Skin epidermis (tissue), 12 donors: ENCODE measurements around the gene SH3GLB2.

ENCODE experiments used
- H3K27ac ChIP-seq, 21 experiments: fragments of 200-600 bp; sonication (generic) in 11 of 21; one replicate each; pipeline ENCODE4 v1.5.0; 2020; ENCODE audit warnings: mild to moderate bottlenecking in 3 of 21, inconsistent platforms in 2 of 21, moderate library complexity in 2 of 21
- H3K4me3 ChIP-seq, 7 experiments: fragments of 200-600 bp; sonication (generic) in 2 of 7; one replicate each; pipeline ENCODE4 v1.5.0; 2020; ENCODE audit warnings: inconsistent platforms in 2 of 7, mild to moderate bottlenecking in 2 of 7, moderate library complexity in 1 of 7

SH3GLB2 gene

DNA sequence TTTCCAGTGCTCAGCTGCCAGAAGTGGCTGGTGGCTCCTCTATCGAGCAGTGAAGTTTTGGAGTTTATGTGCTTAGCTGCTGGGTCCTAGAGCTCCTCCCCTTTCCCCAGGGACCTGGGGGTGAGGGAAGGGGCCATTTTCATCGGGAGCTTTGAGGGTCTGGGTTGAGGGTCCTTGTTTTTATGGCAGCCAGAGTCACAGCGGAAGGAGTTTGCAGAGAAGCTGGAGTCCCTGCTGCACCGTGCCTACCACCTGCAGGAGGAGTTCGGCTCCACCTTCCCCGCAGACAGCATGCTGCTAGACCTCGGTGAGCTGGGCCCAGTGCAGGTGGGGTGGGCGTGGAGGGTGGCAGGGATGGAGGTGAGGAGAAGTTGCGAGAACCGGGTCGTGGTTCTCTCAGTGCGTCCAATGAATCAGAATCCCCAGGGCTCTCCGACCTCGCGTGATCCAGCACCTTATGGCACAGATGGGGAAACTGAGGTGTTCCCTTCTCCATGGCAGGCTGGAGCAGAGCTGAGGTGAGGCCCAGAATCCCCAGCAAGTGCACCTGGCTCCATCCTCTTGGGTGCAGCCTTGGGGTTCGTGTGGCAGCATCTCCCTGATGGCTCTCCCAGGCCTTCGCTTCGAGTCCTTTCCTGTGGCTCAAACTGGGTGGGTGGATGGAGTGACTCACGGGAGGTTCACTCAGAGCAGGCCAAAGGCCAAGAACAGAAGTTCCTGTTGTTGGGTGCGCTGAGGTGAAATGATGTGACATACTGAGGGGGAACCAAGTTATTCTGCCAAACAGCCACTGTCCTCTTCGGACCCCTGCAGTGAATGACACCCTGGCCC is 31.0 kb upstream of the SH3GLB2 start:
- Histone ChIP-seq H3K4me3 (no peak overlapping the region), H3K27ac (no peak overlapping the region)

GRCh38 chr9:129054163-129054851 is 26.2 kb upstream of the SH3GLB2 start:
- H3K27ac ChIP-seq: no peak overlapping the region
- no peak overlapping the region for H3K4me3 ChIP-seq

DNA sequence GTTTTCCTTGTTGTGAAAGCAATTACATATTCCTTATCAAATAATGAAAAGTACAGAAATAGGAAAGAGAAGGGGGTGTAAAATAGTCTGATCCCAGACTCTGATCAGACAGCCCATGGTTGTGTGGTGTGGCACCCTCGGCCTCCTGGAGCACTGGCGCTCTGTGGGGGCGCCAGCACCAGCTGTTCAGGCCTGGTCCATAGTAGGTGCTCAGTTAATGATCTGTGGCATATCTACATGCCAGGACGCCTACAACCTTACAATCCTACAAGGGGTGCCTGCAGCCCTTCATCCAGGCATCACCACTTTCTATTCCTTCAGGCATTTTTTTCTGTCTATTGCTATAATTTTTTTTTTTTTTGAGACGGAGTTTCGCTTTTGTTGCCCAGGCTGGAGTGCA is 24.9 kb upstream of the SH3GLB2 start:
- H3K27ac ChIP-seq: peak overlapping the region in 1 of 21 experiments; percentile 34
- H3K4me3 ChIP-seq: no peak overlapping the region

- H3K4me3 ChIP-seq: no peak overlapping the region
- H3K27ac ChIP-seq: peak overlapping the region in 2 of 21 experiments; percentile 34 to 56
Observed at GRCh38 chr9:129052592-129052991, 24.5 kb upstream of the SH3GLB2 start.

- Histone ChIP-seq H3K4me3 (no peak overlapping the region), H3K27ac (no peak overlapping the region)
Observed at GRCh38 chr9:129042016-129042415, 13.9 kb upstream of the SH3GLB2 start.

DNA sequence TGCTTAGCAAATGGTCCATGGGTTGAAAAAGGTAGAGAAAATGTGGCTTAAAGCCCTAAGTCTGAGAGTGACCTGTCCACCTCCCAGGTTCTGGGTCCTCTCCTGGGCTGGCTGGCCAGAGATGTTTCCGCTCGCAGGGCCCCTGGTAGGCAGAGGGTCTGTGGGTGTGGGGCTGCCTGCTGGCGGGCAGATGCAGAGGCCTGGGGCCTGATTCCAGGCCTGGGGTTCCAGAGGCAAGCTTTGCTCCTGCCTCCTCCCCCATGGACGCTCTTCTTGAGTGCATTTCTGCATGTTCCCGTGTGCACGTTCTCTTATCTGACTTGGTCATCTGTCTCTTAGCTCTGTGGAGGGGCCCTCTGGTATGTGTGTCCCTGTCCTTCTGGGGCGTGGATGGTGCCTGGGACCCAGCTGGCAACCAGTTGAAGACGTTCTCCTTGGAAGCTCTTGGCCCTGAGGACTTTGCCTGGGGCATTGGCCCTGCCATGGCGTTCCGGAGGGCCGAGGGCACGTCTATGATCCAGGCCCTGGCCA is 12.0 kb upstream of the SH3GLB2 start:
- Histone ChIP-seq H3K27ac (no peak overlapping the region), H3K4me3 (no peak overlapping the region)

DNA sequence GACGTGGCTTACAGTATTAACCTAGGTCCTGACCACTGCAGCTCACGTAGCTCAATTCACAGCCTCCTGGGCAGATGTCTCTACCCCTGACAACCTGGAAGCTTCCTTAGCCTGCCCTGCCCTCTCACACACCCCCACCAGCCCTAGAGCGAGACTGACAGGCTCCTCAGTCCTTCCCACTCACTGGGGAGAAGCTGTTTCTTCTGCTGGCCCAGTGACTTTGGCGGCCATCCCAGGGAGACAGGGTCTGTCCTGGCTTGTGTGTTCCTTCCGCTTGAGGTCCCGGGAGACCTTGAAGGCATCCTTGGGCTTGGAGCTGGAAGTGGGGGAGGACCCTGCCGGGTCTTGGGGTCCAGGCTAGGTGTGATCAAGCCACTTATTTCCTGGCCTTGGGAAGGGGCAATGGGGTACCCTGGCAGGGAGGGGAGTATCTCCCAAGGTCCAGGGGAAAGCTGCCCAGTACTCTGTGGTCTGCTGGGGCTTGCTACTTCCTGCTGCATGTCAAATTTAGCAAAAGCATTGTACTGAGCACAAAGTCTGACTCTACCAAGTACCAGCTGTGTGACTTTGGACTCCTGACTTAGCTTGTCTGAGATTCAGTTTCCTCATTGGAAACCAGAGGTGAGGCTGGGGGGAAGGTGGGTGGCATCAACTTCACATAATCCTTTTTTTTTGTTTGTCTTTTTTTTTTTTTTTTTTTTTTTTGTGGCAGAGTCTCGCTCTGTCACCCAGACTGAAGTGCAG is 10.2 kb upstream of the SH3GLB2 start:
- Histone ChIP-seq H3K4me3 (peak overlapping the region in 2 of 7 experiments; percentile 94 to 98), H3K27ac (peak overlapping the region in 11 of 21 experiments; percentile 26 to 87 (median 77))

DNA sequence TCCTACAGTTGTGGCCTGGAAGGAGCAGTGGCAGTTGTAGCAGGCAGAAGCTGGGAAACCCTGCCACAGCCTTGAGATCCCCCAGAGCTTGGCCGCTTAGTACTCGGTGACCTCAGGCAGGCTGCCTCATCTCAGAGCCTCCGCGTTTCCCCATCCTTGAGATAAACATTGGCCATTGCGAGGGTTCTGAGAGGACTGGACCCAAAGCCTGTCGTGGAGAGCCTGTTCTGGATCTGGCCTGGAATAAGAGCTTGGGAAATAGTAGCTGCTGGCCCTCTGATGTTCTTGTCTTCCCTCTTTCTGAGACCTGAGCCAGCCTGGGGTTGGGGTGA is 9.6 kb upstream of the SH3GLB2 start:
- peak overlapping the region in 6 of 7 experiments; percentile 55 to 99 (median 92) for H3K4me3 ChIP-seq
- peak overlapping the region in 11 of 21 experiments; percentile 26 to 87 (median 78) for H3K27ac ChIP-seq

- peak overlapping the region in 20 of 21 experiments; percentile 35 to 89 (median 78) for H3K27ac ChIP-seq
- H3K4me3 ChIP-seq: peak overlapping the region; percentile 55 to 99 (median 89)
Observed at GRCh38 chr9:129036923-129037766, 9.0 kb upstream of the SH3GLB2 start.

DNA sequence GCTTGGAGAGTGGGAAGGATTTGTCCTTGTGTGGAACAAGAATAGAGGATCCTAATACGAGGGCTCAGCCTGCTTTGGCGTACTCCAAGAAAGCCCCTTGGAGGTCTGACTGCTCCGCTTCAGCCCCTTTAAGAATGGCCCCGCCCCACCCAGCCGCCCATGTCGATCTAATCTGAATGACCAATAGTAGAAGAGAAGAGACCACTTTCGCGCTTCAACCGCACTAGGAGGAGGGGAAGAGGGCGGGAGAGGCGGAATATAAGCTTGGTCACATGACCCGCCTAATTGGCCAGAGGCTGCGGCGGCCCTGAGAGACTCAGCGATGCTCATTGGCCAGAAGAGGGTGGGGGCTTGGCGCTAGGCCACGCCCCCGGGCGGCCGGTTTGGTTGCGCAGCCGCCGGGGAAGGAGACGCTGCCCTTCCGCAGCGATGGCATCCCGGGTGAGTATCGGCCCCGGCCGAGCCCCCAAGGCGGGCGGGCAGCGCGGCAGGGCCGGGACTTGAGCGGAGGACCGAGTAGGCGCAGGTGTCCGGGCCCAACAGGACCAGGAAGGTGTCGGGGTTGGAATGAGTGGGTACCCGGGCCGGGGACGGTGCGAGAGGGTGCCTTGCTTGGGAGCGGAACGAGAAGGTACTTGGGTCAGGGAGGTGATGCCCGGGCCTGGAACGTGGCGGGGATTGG is 8.3 kb upstream of the SH3GLB2 start, which contains the start of gene MIGA2:
MIGA2 (plus strand) TSS at position 386 of the 682 bp plus-strand sequence. CDS start 3,969 bp downstream, outside the sequence.
- Histone ChIP-seq H3K27ac (peak within 1 kb of the TSS in 20 of 21 experiments; percentile 62 to 89 (median 80)), H3K4me3 (peak within 1 kb of the TSS; percentile 55 to 99 (median 89))

DNA sequence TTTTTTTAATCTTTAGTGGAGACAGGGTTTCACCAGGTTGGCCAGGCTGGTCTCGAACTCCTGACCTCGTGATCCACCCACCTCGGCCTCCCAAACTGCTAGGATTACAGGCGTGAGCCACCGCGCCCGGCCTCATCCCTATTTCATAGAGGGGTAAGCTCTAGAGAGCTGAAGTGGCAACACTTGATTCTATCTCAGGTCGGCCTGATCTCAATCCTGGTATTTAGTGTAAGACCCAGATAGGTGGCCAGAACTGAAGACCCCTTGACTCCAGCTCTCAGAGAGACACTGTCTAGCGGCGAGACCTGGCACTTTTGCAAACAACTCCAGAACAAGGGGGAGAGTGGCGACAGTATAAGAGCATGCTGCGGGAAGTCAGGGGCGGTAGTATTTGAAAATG is 7.7 kb upstream of the SH3GLB2 start:
- Histone ChIP-seq H3K27ac (peak overlapping the region in 20 of 21 experiments; percentile 0 to 89 (median 69)), H3K4me3 (peak overlapping the region; percentile 12 to 99 (median 89))

GRCh38 chr9:129033216-129033615 is 5.1 kb upstream of the SH3GLB2 start:
- Histone ChIP-seq H3K27ac (no peak overlapping the region), H3K4me3 (no peak overlapping the region)

DNA sequence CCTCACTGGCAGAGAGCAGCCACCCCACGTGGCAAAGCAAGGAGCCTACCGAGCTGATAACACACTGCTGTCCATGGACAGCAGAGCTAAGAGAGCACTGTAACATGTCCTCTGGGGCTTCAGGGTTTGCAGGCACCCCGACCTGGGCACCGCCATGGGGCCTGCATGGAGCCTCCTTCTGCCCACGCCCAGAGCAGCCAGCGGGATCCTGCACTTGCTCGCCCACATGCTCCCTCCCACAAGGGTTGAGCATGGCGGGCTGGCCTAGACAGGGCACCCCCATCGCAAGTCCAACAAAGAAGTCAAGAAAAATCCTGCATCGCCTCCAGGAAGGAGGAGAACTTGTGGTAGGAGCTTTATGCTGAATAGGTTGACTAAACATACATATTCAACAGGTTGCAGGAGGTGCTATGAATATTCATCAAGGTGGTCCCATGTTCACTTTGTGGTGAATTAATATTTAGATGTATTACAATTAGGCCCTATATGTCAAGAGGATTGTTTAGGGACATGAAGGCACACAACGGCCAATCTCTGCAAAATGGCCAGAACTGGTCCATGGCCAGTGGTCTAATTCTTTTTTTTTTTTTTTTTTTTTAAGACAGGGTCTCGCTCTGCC is 4.5 kb upstream of the SH3GLB2 start:
- no peak overlapping the region for H3K27ac ChIP-seq

GRCh38 chr9:129031514-129031913 is 3.4 kb upstream of the SH3GLB2 start:
- Histone ChIP-seq H3K27ac (no peak overlapping the region), H3K4me3 (no peak overlapping the region)

More for the DNA sequence above, 4.5 kb upstream of the SH3GLB2 start:
- no peak overlapping the region for H3K4me3 ChIP-seq

DNA sequence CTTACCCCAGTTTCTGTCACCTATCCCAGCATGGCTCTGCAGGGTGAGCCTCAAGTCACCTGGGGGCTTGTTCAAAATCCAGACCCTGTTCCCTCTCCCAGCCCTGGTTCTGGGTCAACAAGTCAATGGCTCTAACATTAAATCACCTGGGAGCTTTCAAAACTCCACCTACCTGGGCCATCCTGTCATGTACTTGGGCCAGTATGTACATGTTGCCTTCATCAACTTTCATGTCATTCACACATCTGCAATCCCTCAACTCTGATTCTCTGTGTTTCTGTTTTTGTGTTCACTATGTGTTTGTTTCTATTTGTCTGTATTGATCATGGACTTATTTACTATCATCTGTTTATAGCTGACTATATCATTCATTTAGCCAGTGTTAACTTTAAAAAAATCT is 2.1 kb upstream of the SH3GLB2 start:
- Histone ChIP-seq H3K4me3 (no peak overlapping the region), H3K27ac (peak overlapping the region in 3 of 21 experiments; percentile 1 to 48 (median 16))

GRCh38 chr9:129027685-129028191 is 393 bp downstream of the SH3GLB2 start:
- peak overlapping the region; percentile 4 to 88 (median 80) for H3K27ac ChIP-seq
- H3K4me3 ChIP-seq: peak overlapping the region; percentile 51 to 84 (median 70)

- Histone ChIP-seq H3K27ac (peak overlapping the region in 20 of 21 experiments; percentile 14 to 88 (median 80)), H3K4me3 (peak overlapping the region; percentile 51 to 84 (median 70))
Observed at GRCh38 chr9:129027224-129027684, 877 bp downstream of the SH3GLB2 start.
